Endothelial cell of umbilical vein (primary cell): ENCODE results near the gene TXNL4A. TPM values are rescaled to one million over a fixed set of nuclear protein-coding genes. Genes with fewer than 3 reads are reported as not detected.

Experiments used
- BruUV-seq: library from RNA; stranded (reverse); fragments of 400-500 nt; replicated peaks from 2 replicates; lab custom pipeline; 2021; lab: Mats Ljungman, UMichigan
- CTCF ChIA-PET: fragments of 300-600, 350-600 bp; sonication (Branson Sonifier 250); formaldehyde crosslinking; loops from one replicate; lab custom pipeline; 2021; ENCODE audit warnings: antibody characterized with exemption, inconsistent platforms; lab: Charles Lee
- POLR2A ChIA-PET: fragments of 300-600, 350-600 bp; sonication (Branson Sonifier 250); formaldehyde crosslinking; loops from one replicate; lab custom pipeline; 2021; ENCODE audit warnings: antibody characterized with exemption, inconsistent platforms; lab: Charles Lee
- DNase-seq: peaks from one replicate; pipeline ENCODE4 v3.0.0-alpha.2; 2011; ENCODE audit warnings: low read depth, low spot score
- FAIRE-seq: peaks from 2 replicates; lab custom pipeline; 2011; peaks lifted over from hg19 to GRCh38; lab: Jason Lieb, UNC
- H2AFZ ChIP-seq: 2 replicates; pipeline ENCODE4 v1.6.0; 2012; ENCODE audit warnings: low read depth, low read length, control low read depth, inconsistent platforms
- H3K27ac ChIP-seq: 2 replicates; pipeline ENCODE4 v1.5.1; 2011; ENCODE audit warnings: low read depth, mild to moderate bottlenecking, control low read depth, low read length, moderate library complexity; ENCODE audit not compliant: insufficient read depth
- H3K27me3 ChIP-seq, 2 experiments: 2 replicates each; pipeline versions ENCODE4 v1.6.0 to v1.6.1; 2011; ENCODE audit warnings: low read length in 2 of 2, mixed read lengths in 1 of 2; ENCODE audit not compliant: control insufficient read depth in 2 of 2, insufficient read depth in 2 of 2
- H3K36me3 ChIP-seq, 2 experiments: 2 replicates in 1 of 2; 3 replicates in 1 of 2; pipeline ENCODE4 v1.5.1; 2011; ENCODE audit warnings: low read length in 2 of 2, mild to moderate bottlenecking in 1 of 2, moderate library complexity in 1 of 2; ENCODE audit not compliant: control insufficient read depth in 2 of 2, insufficient read depth in 2 of 2; ENCODE audit errors: extremely low read depth in 1 of 2
- H3K4me1 ChIP-seq: 3 replicates; pipeline ENCODE4 v1.5.1; 2011; ENCODE audit warnings: mild to moderate bottlenecking, low read length; ENCODE audit not compliant: control insufficient read depth, insufficient read depth; ENCODE audit errors: extremely low read depth
- H3K4me2 ChIP-seq: 2 replicates; pipeline ENCODE4 v1.6.1; 2011; ENCODE audit warnings: low read length, control low read depth, mixed read lengths; ENCODE audit not compliant: insufficient read depth
- H3K4me3 ChIP-seq, 3 experiments: fragments of 200-600 bp in 1 of 3; sonication (generic), shearing (Covaris generic) in 1 of 3; replicated peaks in 1 of 3; 2 replicates each; pipeline ENCODE4 v1.5.1; 2011 to 2016; ENCODE audit warnings: control low read depth in 3 of 3, low read length in 3 of 3, mild to moderate bottlenecking in 2 of 3, inconsistent platforms in 1 of 3, low read depth in 1 of 3, moderate library complexity in 1 of 3; ENCODE audit not compliant: insufficient read depth in 1 of 3
- H3K79me2 ChIP-seq: 2 replicates; pipeline ENCODE4 v1.6.0; 2012; ENCODE audit warnings: low read length, inconsistent platforms; ENCODE audit not compliant: control insufficient read depth, insufficient read depth
- H3K9ac ChIP-seq: replicated peaks from 2 replicates; pipeline ENCODE3; 2011; ENCODE audit warnings: low read length, control low read depth; ENCODE audit not compliant: insufficient read depth; ENCODE audit errors: extremely low read depth
- H3K9me1 ChIP-seq: replicated peaks from 3 replicates; pipeline ENCODE4 v1.6.0; 2011; ENCODE audit warnings: mild to moderate bottlenecking, low read length; ENCODE audit not compliant: control insufficient read depth, insufficient read depth; ENCODE audit errors: extremely low read depth
- H3K9me3 ChIP-seq: replicated peaks from 2 replicates; pipeline ENCODE4 v1.5.1; 2012; ENCODE audit warnings: low read length, inconsistent platforms; ENCODE audit not compliant: control insufficient read depth, insufficient read depth
- H4K20me1 ChIP-seq: replicated peaks from 2 replicates; pipeline ENCODE3; 2011; ENCODE audit warnings: mild to moderate bottlenecking, low read length; ENCODE audit not compliant: control insufficient read depth, insufficient read depth; ENCODE audit errors: extremely low read depth
- EZH2 ChIP-seq: IDR thresholded peaks from 2 replicates; pipeline ENCODE4 v1.6.1; 2012; ENCODE audit warnings: borderline replicate concordance, low read depth, mild to moderate bottlenecking, moderate library complexity, low read length, inconsistent platforms; ENCODE audit not compliant: severe bottlenecking
- FOS ChIP-seq: IDR thresholded peaks from 2 replicates; pipeline ENCODE4 v1.6.1; 2011; ENCODE audit warnings: mild to moderate bottlenecking, low read length, moderate library complexity, borderline replicate concordance; ENCODE audit not compliant: insufficient read depth
- GATA2 ChIP-seq: IDR thresholded peaks from 2 replicates; pipeline ENCODE4 v1.7.0; 2011; ENCODE audit warnings: low read depth, mild to moderate bottlenecking, moderate library complexity, mixed read lengths, low read length; ENCODE audit not compliant: insufficient read length, insufficient read depth
- JUN ChIP-seq: IDR thresholded peaks from 2 replicates; pipeline ENCODE4 v1.6.1; 2011; ENCODE audit warnings: borderline replicate concordance, low read depth; ENCODE audit not compliant: insufficient read length, insufficient read depth
- MYC ChIP-seq: IDR thresholded peaks from one replicate; pipeline ENCODE4 v1.6.1; 2011; ENCODE audit warnings: mild to moderate bottlenecking, low read depth, low read length
- POLR2A ChIP-seq: IDR thresholded peaks from 2 replicates; pipeline ENCODE4 v1.6.1; 2012; ENCODE audit warnings: low read depth, mild to moderate bottlenecking, control low read depth, low read length
- POLR2AphosphoS5 ChIP-seq: IDR thresholded peaks from 2 replicates; pipeline ENCODE4 v1.6.1; 2012; ENCODE audit warnings: low read depth, mild to moderate bottlenecking, control low read depth, low read length, moderate library complexity; ENCODE audit not compliant: insufficient read depth
- dilution Hi-C: fragments of 300-500 bp; cut with MboI; formaldehyde crosslinking; loops from one replicate; pipeline ENCODE4 v1.15.0; 2019; ENCODE audit warnings: low sequenced_read_pairs; ENCODE audit not compliant: extremely low pct_ligation_motif_present
- intact Hi-C: fragments of 100-400 bp; cut with micrococcal nuclease; formaldehyde crosslinking; loops from one replicate; pipeline ENCODE4 v1.10.0; 2022
- polyA plus RNA-seq, 4 experiments: library from polyadenylated mRNA; depleted of rRNA in 3 of 4; stranded (reverse) in 3 of 4; unstranded in 1 of 4; fragments of >200 nt; gene quantifications; 2 replicates each; pipeline versions ENCODE4 v1.2.1 to v1.2.3, GENCODE V29; 2011 to 2012; ENCODE audit warnings: missing spikeins in 1 of 4
- total RNA-seq: library from RNA; stranded (reverse); gene quantifications from 2 replicates; pipeline ENCODE4 v1.2.3, GENCODE V29; 2021
- TF ChIP-seq, protein P1 (sequence below): IDR thresholded peaks from 2 replicates; pipeline ENCODE4 v1.6.1; 2011; ENCODE audit not compliant: insufficient read depth, insufficient read length
- TF ChIP-seq, protein P2 (sequence below), 2 donors: IDR thresholded peaks; 1 replicate in 1 of 2; 2 replicates in 1 of 2; pipeline ENCODE4 v1.5.1; 2011; ENCODE audit warnings: low read length in 2 of 2, mild to moderate bottlenecking in 2 of 2, moderate library complexity in 2 of 2, control low read depth in 1 of 2, inconsistent platforms in 1 of 2, low read depth in 1 of 2; ENCODE audit not compliant: insufficient read depth in 1 of 2; ENCODE audit errors: extremely low read depth in 1 of 2

The TXNL4A gene
- total and polyA plus RNA-seq, 2 donors (not counting 3 experiments of a cell fraction or from before 2014, with no cell fraction given) = 148 to 172 TPM

DNA sequence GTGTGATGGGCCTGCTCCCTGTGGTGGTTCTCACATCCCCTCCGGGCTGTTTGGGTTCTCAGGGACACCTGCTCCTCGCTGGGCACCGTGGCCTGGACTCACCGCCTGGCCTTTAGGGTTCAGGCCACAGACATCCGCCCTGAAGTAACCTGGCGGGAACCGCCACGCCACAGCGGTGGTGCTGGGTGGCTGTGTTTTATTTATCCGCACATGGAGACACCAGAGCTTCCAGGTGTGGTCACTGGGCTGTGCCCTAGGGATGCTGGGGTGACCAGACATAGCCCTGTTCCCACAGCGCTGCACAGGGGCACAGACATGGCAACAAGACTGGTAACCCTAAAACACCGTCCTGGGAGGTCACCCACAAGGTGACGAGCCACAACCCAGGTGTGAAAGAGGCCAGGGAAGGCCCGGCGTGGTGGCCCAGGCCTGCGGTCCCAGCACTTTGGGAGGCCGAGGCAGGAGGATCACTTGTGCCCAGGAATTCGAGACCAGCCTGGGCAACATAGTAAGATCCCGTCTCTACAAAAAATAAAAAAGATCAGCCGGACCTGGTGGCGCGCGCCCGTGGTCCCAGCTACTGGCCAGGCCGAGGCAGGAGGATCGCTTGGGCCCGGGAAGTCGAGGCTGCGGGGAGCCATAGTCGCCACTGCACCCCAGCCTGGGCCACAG is 24.6 kb downstream of the TXNL4A start:
- no peak for TF ChIP-seq MYC
- no peak for TF ChIP-seq GATA2
- no peak for TF ChIP-seq POLR2AphosphoS5
- TF ChIP-seq POLR2A = no peak
- TF ChIP-seq EZH2 = no peak
- TF ChIP-seq FOS = no peak
- TF ChIP-seq, protein P1, sequence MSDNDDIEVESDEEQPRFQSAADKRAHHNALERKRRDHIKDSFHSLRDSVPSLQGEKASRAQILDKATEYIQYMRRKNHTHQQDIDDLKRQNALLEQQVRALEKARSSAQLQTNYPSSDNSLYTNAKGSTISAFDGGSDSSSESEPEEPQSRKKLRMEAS = no peak
- TF ChIP-seq JUN = no peak
- TF ChIP-seq, protein P2, sequence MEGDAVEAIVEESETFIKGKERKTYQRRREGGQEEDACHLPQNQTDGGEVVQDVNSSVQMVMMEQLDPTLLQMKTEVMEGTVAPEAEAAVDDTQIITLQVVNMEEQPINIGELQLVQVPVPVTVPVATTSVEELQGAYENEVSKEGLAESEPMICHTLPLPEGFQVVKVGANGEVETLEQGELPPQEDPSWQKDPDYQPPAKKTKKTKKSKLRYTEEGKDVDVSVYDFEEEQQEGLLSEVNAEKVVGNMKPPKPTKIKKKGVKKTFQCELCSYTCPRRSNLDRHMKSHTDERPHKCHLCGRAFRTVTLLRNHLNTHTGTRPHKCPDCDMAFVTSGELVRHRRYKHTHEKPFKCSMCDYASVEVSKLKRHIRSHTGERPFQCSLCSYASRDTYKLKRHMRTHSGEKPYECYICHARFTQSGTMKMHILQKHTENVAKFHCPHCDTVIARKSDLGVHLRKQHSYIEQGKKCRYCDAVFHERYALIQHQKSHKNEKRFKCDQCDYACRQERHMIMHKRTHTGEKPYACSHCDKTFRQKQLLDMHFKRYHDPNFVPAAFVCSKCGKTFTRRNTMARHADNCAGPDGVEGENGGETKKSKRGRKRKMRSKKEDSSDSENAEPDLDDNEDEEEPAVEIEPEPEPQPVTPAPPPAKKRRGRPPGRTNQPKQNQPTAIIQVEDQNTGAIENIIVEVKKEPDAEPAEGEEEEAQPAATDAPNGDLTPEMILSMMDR (IDR thresholded peaks at IDR 0.05; ENCODE audit: extremely low read depth in 1 of 2, insufficient read depth in 1 of 2, low read depth in 1 of 2, low read length in 2 of 2) = no peak
- peak overlapping the region in 2 of 3 experiments; percentile 40 to 44 for H3K4me3 ChIP-seq
- H4K20me1 ChIP-seq = no peaks in the 10 kb centered on the region
- H3K9me1 ChIP-seq = no peaks in the 10 kb centered on the region
- peak overlapping the region; percentile 80 for H3K4me2 ChIP-seq
- no peaks in the 10 kb centered on the region for H3K36me3 ChIP-seq
- DNase-seq (no peak), FAIRE-seq (no peak)
- H3K9me3 ChIP-seq = no peaks in the 10 kb centered on the region
- dilution Hi-C loops (no loop called here), intact Hi-C loops (loop anchor here (1.0 kb wide), 1 partner anchor 12 kb away; the partner anchor contains the start of gene SLC66A2)
- H2AFZ ChIP-seq = peak overlapping the region; percentile 56
- peaks cover 12% of the 10 kb centered on the region for H3K4me1 ChIP-seq
- CTCF ChIA-PET = interaction anchor here (1.8 kb wide), 1 partner anchor 23 kb away, joined by 5 read pairs; no protein-coding TSS in a partner anchor
- peaks cover 8 to 14% of the 10 kb centered on the region in 2 experiments for H3K27me3 ChIP-seq
- BruUV-seq = no TSS peak
- H3K79me2 ChIP-seq = no peaks in the 10 kb centered on the region
- no peak overlapping the region for H3K9ac ChIP-seq
- no peak overlapping the region for H3K27ac ChIP-seq
- POLR2A ChIA-PET = interaction anchor here (1.0 kb wide), 1 partner anchor 70 kb away, joined by 3 read pairs; no protein-coding TSS in a partner anchor
